GM12878 (cell line): ENCODE data around the gene GAREM1.

Experiments used
- JUND ChIP-seq: IDR thresholded peaks from 2 replicates; pipeline ENCODE4 v1.6.1; 2012; ENCODE audit warnings: low read depth, mild to moderate bottlenecking, low read length, improper control_type of control experiment, moderate library complexity
- SIN3A ChIP-seq: IDR thresholded peaks from 2 replicates; pipeline ENCODE4 v1.6.1; 2012; ENCODE audit warnings: low read depth, low read length, improper control_type of control experiment

GRCh38 chr18:32298171-32298667 lies 172.5 kb downstream of the GAREM1 start:
- TF ChIP-seq SIN3A = no peak
- no peak for TF ChIP-seq JUND
